ENCODE results near the gene CEBPA.
A peak's percentile ranks its signal among the peaks of the same experiment; 100 is the strongest.

The CEBPA gene

GRCh38 chr19:33263325-33264023 is 38.9 kb downstream of the CEBPA start:
- Histone ChIP-seq H3K4me3 (ENCODE audit: low read depth in 1 of 2, low read length in 1 of 2) (no peak overlapping the region), H3K27me3 (no peaks in the 10 kb centered on the region), H3K27ac (no peak overlapping the region), H3K9me3 (no peaks in the 10 kb centered on the region), H3K36me3 (no peaks in the 10 kb centered on the region), H3K4me1 (ENCODE audit: control insufficient read depth in 1 of 2, insufficient read depth in 1 of 2, low read depth in 1 of 2, low read length in 1 of 2) (peaks cover 72% of the 10 kb centered on the region in 2 experiments)
- TF ChIP-seq CTCF (IDR thresholded peaks at IDR 0.05): no peak

- Histone ChIP-seq H3K9me3 (no peaks in the 10 kb centered on the region), H3K27ac (peak overlapping the region; percentile 84), H3K4me3 (ENCODE audit: low read depth in 1 of 2, low read length in 1 of 2) (peak overlapping the region; percentile 51 to 57), H3K27me3 (no peaks in the 10 kb centered on the region), H3K4me1 (ENCODE audit: control insufficient read depth in 1 of 2, insufficient read depth in 1 of 2, low read depth in 1 of 2, low read length in 1 of 2) (peaks cover 54% of the 10 kb centered on the region in 2 experiments), H3K36me3 (no peaks in the 10 kb centered on the region)
- TF ChIP-seq CTCF (IDR thresholded peaks at IDR 0.05): no peak
These were observed 40.7 kb downstream of the CEBPA start for GRCh38 chr19:33261511-33262189.

- H3K36me3 ChIP-seq: no peaks in the 10 kb centered on the region
- peaks cover 51 to 54% of the 10 kb centered on the region in 2 experiments for H3K4me1 ChIP-seq (ENCODE audit: control insufficient read depth in 1 of 2, insufficient read depth in 1 of 2, low read depth in 1 of 2, low read length in 1 of 2)
- peak overlapping the region; percentile 84 for H3K27ac ChIP-seq
- H3K27me3 ChIP-seq: no peaks in the 10 kb centered on the region
- no peak for TF ChIP-seq CTCF (IDR thresholded peaks at IDR 0.05)
- H3K4me3 ChIP-seq (ENCODE audit: low read depth in 1 of 2, low read length in 1 of 2): peak overlapping the region; percentile 51 to 57
- no peaks in the 10 kb centered on the region for H3K9me3 ChIP-seq
These were observed 41.5 kb downstream of the CEBPA start for GRCh38 chr19:33260628-33261418.

- Histone ChIP-seq H3K36me3 (no peaks in the 10 kb centered on the region), H3K27me3 (no peaks in the 10 kb centered on the region), H3K4me3 (ENCODE audit: low read depth in 1 of 2, low read length in 1 of 2) (peak overlapping the region in 1 of 2 experiments; percentile 57), H3K9me3 (no peaks in the 10 kb centered on the region), H3K27ac (peak overlapping the region; percentile 84), H3K4me1 (ENCODE audit: control insufficient read depth in 1 of 2, insufficient read depth in 1 of 2, low read depth in 1 of 2, low read length in 1 of 2) (peaks cover 44 to 47% of the 10 kb centered on the region in 2 experiments)
- no peak for TF ChIP-seq CTCF (IDR thresholded peaks at IDR 0.05)
These were observed 42.8 kb downstream of the CEBPA start for GRCh38 chr19:33259539-33259938.

- no peak for TF ChIP-seq CTCF (IDR thresholded peaks at IDR 0.05)
- no peaks in the 10 kb centered on the region for H3K9me3 ChIP-seq
- H3K27ac ChIP-seq: no peak overlapping the region
- no peaks in the 10 kb centered on the region for H3K36me3 ChIP-seq
- H3K4me1 ChIP-seq (ENCODE audit: control insufficient read depth in 1 of 2, insufficient read depth in 1 of 2, low read depth in 1 of 2, low read length in 1 of 2): peaks cover 35 to 38% of the 10 kb centered on the region in 2 experiments
- no peaks in the 10 kb centered on the region for H3K27me3 ChIP-seq
- H3K4me3 ChIP-seq (ENCODE audit: low read depth in 1 of 2, low read length in 1 of 2): no peak overlapping the region
These were observed 44.5 kb downstream of the CEBPA start for GRCh38 chr19:33257828-33258227.

Data from neutrophil (primary cell).